K562 (cell line): ENCODE measurements around the gene POLR3E. TPM values are rescaled to one million over a fixed set of nuclear protein-coding genes. Genes with fewer than 3 reads are reported as not detected.

ENCODE experiments used
- BCLAF1 ChIP-seq, 2 experiments: fragments of 450-650 bp in 1 of 2; IDR thresholded peaks; 2 replicates each; pipeline ENCODE4 v1.6.1; 2011 to 2017; ENCODE audit warnings: low read depth in 2 of 2, antibody characterized with exemption in 1 of 2, borderline replicate concordance in 1 of 2, low read length in 1 of 2, mild to moderate bottlenecking in 1 of 2, mixed read lengths in 1 of 2; ENCODE audit not compliant: control insufficient read depth in 1 of 2
- CREBBP ChIP-seq: IDR thresholded peaks from one replicate; pipeline ENCODE4 v1.6.1; 2012; ENCODE audit warnings: low read depth, mild to moderate bottlenecking, control low read depth, inconsistent platforms, low read length
- E4F1 ChIP-seq: fragments of 250-450 bp; sonication (Bioruptor Pico); IDR thresholded peaks from 2 replicates; pipeline ENCODE4 v1.5.0; 2021; ENCODE audit warnings: mild to moderate bottlenecking, borderline replicate concordance
- FOXA1 ChIP-seq: fragments of 450-650 bp; IDR thresholded peaks from 2 replicates; pipeline ENCODE4 v1.6.1; 2016; ENCODE audit warnings: mild to moderate bottlenecking, borderline replicate concordance
- FOXP4 ChIP-seq: sonication (generic); formaldehyde crosslinking; IDR thresholded peaks from 2 replicates; pipeline ENCODE4 v1.8.0; 2022; ENCODE audit warnings: mild to moderate bottlenecking, missing genetic modification reagents, borderline replicate concordance
- MTA1 ChIP-seq: fragments of 450-650 bp; IDR thresholded peaks from 2 replicates; pipeline ENCODE4 v1.6.1; 2017; ENCODE audit warnings: borderline replicate concordance
- PCBP2 ChIP-seq: fragments of 200-400 bp; formaldehyde crosslinking; IDR thresholded peaks from 2 replicates; pipeline ENCODE4 v1.6.1; 2018; ENCODE audit warnings: low read length, low read depth, mild to moderate bottlenecking, moderate library complexity; ENCODE audit not compliant: poor library complexity, severe bottlenecking
- PRMT5 ChIP-seq: sonication (generic); formaldehyde crosslinking; IDR thresholded peaks from 2 replicates; pipeline ENCODE4 v1.5.0; 2020; ENCODE audit warnings: missing genetic modification reagents
- RBFOX2 ChIP-seq: fragments of 200-400 bp; formaldehyde crosslinking; IDR thresholded peaks from 2 replicates; pipeline ENCODE4 v1.6.1; 2017; ENCODE audit warnings: low read depth, mild to moderate bottlenecking, low read length, moderate library complexity
- SNAPC5 ChIP-seq: fragments of 250-450 bp; sonication (Bioruptor Pico); IDR thresholded peaks from 2 replicates; pipeline ENCODE4 v1.8.0; 2021; ENCODE audit warnings: moderate library complexity, mild to moderate bottlenecking, inconsistent platforms
- TBP ChIP-seq: optimal IDR thresholded peaks from 2 replicates; pipeline ENCODE3; 2011; ENCODE audit warnings: low read depth, low read length, improper control_type of control experiment
- TEAD2 ChIP-seq: fragments of 450-650 bp; IDR thresholded peaks from 2 replicates; pipeline ENCODE4 v1.6.1; 2016; ENCODE audit warnings: missing genetic modification characterization, control low read depth, missing compliant biosample characterization
- ZFPM2 ChIP-seq: fragments of 250-450 bp; sonication (Bioruptor Pico); IDR thresholded peaks from 2 replicates; pipeline ENCODE4 v1.5.1; 2022; ENCODE audit warnings: mild to moderate bottlenecking
- ZKSCAN3 ChIP-seq: fragments of 250-450 bp; sonication (Bioruptor Pico); IDR thresholded peaks from 2 replicates; pipeline ENCODE4 v1.4.0; 2020
- ZKSCAN8 ChIP-seq: fragments of 200-800 bp; sonication (Bioruptor generic); IDR thresholded peaks from 2 replicates; pipeline ENCODE4 v1.6.1; 2016; ENCODE audit warnings: missing genetic modification characterization, missing compliant biosample characterization
- ZNF143 ChIP-seq: sonication (generic); formaldehyde crosslinking; IDR thresholded peaks from 2 replicates; pipeline ENCODE4 v1.9.0; 2022; ENCODE audit warnings: mild to moderate bottlenecking, missing genetic modification reagents
- ZNF354B ChIP-seq: fragments of 250-450 bp; sonication (Bioruptor Pico); IDR thresholded peaks from 2 replicates; pipeline ENCODE4 v1.4.0; 2020
- ZNF830 ChIP-seq: fragments of 250-450 bp; sonication (Bioruptor Pico); IDR thresholded peaks from 2 replicates; pipeline ENCODE4 v1.5.0; 2021; ENCODE audit warnings: mild to moderate bottlenecking
- ZSCAN32 ChIP-seq: fragments of 450-650 bp; formaldehyde crosslinking; IDR thresholded peaks from 2 replicates; pipeline ENCODE4 v1.4.0; 2020; ENCODE audit warnings: mild to moderate bottlenecking, moderate library complexity
- polyA plus RNA-seq, 8 experiments: library from polyadenylated mRNA; depleted of rRNA in 4 of 8; stranded (reverse) in 5 of 8; unstranded in 3 of 8; fragments of >200 nt; fragmentation: Nextera tagmentation in 2 of 8; fragmentation: Illumina TruSeq in 1 of 8; extraction: Ambion mirVana in 2 of 8; extraction: Trizol in 1 of 8; gene quantifications; 2 replicates each; pipeline versions ENCODE4 v1.2.1 to v1.2.3, GENCODE V29; 2011 to 2014; ENCODE audit warnings: inconsistent platforms in 1 of 8, missing spikeins in 1 of 8
- total RNA-seq, 7 experiments: library from RNA; depleted of rRNA in 6 of 7; stranded (reverse); fragments of >200 nt in 6 of 7; fragmentation: Illumina TruSeq in 2 of 7; extraction: Trizol in 2 of 7; gene quantifications; 2 replicates each; pipeline versions ENCODE4 v1.2.1 to v1.2.3, GENCODE V29; 2011 to 2021; ENCODE audit warnings: low replicate concordance in 1 of 7

The POLR3E gene
- total and polyA plus RNA-seq, 9 of the 15 experiments (the other 6 are each of a cell fraction or from before 2014, with no cell fraction given), result 17.7 to 151 (median 82.6) TPM

- peak; percentile 100 for TF ChIP-seq TBP
- 0 out of 2 replicates have a peak, but pooled peaks have one; percentile 17 for TF ChIP-seq ZSCAN32 (CRISPR knock-in tag)
- TF ChIP-seq BCLAF1 (IDR thresholded peaks at IDR 0.05; ENCODE audit: borderline replicate concordance in 1 of 2, control insufficient read depth in 1 of 2, low read depth in 2 of 2, low read length in 1 of 2), result no peak
- no peak for TF ChIP-seq SNAPC5 (CRISPR knock-in tag)
- TF ChIP-seq ZKSCAN3 (CRISPR knock-in tag), result no peak
- TF ChIP-seq ZFPM2 (CRISPR knock-in tag), result no peak
- TF ChIP-seq ZKSCAN8 (CRISPR knock-in tag), result peak; percentile 41; the same call in 1 of the 2 replicates
- TF ChIP-seq ZNF143, result peak; percentile 80
- TF ChIP-seq PCBP2, result no peak
- TF ChIP-seq TEAD2 (tag), result no peak
- TF ChIP-seq ZNF354B (CRISPR knock-in tag), result no peak
- no peak for TF ChIP-seq FOXP4 (CRISPR knock-in tag)
- TF ChIP-seq E4F1 (CRISPR knock-in tag), result no peak
- no peak for TF ChIP-seq FOXA1
- peak; percentile 74; the same call in 1 of the 2 replicates for TF ChIP-seq ZNF830 (CRISPR knock-in tag)
- TF ChIP-seq RBFOX2, result peak; percentile 92
- no peak for TF ChIP-seq PRMT5 (CRISPR knock-in tag)
- no peak for TF ChIP-seq CREBBP
- peak; percentile 84; the same call in 1 of the 2 replicates for TF ChIP-seq MTA1
These were observed at the start of gene POLR3E (continued) for GRCh38 chr16:22297114-22297870.
